NCI-H146 treated with DMSO at 0.1 percent for 48 hours (cell line): Measurements from ENCODE around the gene TRAPPC2.

Experiments
- DNase-seq: peaks from one replicate; lab custom pipeline; 2025; ENCODE audit not compliant: unreplicated experiment; lab: John Stamatoyannopoulos, UW

The TRAPPC2 gene

DNA sequence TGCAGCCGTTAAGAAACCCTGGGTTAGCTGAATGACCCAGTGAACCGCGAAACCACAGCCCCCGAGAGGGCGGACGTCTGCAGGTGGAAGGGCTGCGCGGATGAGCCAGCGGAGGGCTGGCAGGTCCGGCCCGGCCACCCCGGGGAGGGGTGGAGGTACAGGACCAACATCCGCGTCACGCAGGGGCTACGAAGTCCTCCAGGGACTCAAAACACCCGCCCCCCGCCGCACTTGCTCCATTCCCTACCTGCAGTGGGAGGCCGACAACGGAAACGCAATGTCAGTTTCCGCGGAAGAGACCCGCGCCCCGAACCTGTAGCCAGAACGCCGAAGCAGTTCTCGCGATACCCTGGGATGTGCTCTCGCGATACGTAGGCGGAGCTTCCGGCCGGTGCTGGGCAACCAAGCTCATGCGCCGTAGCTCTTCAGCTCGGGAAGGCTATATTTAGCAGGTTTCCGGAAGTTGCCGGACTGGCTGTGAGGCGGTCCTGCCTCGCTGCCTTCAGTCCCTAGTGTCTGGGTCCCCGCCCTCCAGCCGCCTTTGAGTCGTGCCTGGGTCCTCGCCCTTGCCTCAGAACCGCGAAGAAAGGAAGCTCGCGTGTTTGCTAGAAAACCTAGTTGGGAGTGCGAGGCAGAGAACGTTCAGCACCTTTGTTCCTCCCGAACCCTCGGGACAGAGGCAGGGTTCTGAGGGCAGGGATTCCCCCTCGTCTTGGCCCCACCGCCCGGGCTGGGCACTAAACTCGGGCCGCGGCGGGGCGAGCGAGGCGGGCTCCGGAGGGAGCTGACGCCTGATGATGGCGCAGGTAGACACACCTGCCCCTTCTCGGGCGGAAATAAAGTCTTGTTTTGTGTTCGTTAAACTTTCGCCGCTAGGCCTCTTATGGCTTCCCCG is at the start of gene TRAPPC2, which contains the start of gene OFD1:
Gene TRAPPC2, minus strand, starts transcription at position 343 of the 895 bp plus-strand sequence. CDS start 14,657 bp downstream, outside the sequence.
Gene OFD1, plus strand, starts transcription at position 471 of the 895 bp plus-strand sequence. Its CDS starts 324 bp downstream, at position 795.
- DNase-seq = peak; percentile 84

DNA sequence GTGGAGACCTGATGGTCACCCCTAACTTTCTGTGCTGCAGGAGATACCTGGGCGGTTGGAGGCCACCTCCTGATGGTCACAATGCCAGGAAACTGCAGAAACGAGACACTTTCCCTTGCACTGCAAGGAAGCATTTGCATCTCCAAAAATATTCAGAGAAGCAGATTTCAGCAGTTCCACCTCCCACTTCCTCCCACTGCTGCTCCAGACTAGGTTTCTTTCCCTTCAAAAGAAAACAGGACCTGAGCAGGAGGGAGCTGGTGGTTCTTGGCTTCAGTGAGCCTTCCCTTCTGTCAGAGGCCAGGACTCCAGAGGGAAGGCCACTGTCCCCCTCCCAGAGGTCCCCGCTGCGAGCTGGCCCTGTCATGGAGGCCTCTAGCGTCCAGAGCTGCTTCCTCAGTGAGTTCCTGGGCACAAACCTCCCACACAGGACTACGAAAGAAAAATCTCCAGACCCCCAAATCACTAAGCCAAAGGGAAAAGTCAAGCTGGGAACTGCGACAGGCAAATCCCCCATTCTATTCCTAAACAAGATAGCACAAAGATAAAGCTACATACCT is 46.5 kb upstream of the TRAPPC2 start:
- DNase-seq = no peak

DNA sequence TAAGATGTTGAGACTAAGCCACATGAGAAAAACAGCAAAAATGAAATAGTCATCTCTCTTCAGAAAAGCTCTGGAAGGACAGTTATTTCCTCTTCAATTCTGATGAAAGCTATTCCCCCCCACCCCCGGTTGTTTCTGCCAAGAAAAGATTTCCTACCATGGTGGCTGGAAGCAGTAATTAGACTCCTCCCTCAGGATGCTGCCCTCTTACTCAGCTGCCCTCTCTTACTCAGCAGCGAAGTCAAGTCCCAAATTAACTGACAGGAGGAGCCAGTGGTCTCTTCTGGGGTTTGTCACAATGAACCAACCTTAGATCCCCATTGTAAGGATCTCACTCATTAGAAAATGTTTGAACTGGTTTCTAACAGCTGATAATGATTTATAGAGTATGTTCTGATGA is 44.5 kb upstream of the TRAPPC2 start:
- DNase-seq = no peak

DNA sequence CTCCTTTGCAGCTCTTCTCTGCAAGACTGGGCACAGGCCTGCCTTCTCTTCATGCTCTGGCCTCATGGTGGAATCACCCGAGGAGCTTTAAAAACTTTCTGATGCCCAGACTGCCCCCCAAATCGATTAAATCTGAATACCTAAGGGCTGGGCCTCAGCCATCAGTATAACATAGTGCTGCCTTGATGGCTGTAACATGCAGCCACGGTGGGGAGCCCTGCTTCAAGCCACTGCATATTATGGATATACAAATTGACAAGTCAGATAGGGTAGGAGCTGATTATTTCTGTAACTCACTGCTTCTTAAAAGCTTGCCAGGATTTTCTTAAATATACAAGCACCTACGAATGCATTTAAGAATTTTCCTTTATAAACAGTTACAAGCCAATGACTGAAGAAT is 42.0 kb upstream of the TRAPPC2 start:
- DNase-seq = no peak

DNA sequence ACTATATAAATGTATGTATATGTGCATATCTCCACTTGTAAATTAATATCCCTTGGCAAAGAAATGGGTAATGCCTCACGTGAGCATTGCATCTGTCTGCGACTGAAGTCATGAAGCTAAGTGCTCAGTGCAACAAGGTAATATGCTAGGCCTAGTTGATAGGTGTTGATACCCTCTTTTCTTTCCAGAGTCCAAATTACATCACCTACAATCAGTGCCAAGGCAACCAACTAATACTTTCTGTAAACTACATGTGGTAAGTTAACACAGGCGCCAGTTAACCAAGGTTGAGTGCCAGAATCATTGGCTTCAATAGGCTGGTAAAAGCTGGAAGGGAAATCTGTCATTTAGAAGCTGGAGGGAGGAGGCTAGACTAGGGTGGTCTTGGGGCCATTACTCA is 41.4 kb upstream of the TRAPPC2 start:
- DNase-seq = no peak

DNA sequence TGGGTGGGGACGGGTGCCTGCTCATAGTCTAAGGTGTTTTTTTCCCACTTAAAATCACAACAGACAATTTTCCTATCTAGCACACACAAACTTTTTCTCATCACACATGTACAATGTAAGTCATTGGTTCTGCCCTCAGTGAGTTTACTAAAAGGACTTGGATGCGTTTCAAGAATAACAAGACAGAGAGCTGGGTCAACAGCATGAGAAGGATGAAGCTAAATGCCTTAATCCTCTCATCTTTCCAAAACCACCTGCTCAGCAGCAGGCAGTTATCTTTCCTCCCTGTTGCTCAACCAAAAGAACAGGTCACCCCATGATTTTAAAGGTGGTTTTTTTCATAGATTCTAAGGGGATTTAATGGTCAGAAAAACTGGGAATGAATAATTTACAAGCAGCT is 40.3 kb upstream of the TRAPPC2 start:
- DNase-seq = no peak

DNA sequence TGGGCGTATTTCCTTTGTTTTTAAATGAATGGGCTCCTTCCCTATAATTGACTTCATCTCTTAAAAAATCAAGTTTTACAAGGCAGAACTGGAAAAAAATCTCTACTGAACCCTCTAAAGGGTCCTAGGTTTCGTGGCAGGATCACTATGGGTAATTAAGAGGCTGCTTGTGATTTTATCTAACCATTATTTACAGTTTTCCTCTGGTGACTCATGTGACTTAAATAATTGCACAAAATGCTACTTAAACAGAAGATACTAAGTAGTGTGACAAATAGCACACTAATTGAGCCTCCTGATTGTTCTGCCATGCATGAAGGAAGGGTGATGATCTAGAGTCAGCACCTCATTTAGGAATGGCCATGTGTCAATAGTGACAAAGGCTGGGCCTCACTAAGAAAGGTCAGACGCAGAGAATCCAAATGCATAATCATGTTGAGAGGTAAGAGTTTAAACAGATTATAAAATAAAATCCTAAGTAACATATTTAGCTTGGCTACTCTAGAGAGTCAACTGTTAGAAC is 35.7 kb upstream of the TRAPPC2 start:
- DNase-seq = peak; percentile 69

DNA sequence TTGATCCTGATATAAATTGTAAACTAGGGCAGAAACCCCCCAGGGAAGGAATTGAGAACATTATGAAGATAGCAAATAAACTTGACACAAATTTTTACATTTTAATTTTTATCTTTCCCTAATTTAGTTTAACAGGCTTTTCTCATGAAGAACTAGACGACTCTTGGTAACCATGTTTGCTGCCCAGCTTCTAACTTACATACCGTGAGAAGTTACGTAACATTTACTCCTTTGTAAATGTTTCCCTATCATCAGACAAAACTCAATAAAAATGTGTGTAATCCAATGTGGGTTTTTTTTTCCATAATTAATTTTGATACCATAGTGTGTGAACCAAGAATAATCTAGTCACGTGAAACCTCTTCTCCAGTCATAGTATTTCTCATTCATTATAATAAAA is 34.5 kb upstream of the TRAPPC2 start:
- no peak for DNase-seq

DNA sequence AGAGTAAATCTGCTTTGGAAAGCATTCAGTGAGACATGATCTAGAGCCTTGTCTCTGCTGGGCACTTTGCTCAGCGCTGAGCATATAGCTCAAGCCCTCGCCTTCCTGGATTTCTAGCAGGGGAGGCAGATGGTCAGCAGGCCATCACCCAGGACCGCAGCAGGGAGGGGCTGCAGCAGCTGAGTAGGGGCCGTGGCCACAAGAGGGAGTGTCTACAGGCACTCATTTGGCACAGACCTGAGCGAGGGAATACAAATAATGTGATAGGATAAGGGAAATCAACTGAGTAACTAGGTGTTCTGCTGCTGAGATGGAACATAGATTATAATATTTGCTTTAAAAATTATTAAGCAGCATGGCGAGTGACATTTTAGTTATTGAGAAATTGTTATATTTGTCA is 30.3 kb upstream of the TRAPPC2 start:
- no peak for DNase-seq

DNA sequence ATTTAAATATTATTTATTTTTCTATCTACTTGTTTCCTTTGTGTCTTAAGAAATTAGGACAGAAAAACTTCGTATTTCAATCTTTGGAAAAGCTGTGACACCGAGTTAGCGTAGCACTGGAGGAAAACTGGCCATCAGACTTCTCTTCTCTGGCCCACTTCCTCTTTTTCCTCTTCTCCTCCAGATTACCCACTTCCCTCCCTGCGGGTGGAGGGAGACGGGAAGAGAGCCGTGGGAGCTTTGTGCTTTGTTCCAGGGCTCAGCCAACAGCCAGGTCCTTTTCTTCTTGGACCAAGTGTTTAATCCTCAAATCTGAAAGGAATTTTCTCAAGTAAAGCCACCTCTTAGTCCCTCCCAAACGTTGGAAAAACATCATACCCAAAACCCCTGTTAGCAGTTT is 29.9 kb upstream of the TRAPPC2 start:
- DNase-seq = no peak

DNA sequence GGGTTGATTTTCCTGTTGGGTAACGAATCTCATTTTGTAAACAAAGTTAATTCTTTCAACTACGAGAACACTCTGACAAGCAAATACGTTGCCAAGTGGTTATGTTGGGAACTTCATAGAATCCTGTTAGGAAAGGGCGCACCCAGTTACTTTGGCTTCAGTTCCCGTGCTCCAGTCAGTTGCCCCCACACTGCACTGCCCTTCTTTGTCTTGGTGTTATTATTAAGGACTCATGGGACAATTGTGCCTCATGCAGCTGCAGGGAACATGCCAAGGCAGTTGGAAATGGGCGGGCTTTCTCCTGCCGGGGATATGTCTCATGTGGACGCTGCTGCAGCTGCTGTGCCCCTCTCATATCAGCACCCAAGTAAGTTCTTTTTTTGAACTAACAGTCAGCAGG is 29.1 kb upstream of the TRAPPC2 start:
- no peak for DNase-seq

DNA sequence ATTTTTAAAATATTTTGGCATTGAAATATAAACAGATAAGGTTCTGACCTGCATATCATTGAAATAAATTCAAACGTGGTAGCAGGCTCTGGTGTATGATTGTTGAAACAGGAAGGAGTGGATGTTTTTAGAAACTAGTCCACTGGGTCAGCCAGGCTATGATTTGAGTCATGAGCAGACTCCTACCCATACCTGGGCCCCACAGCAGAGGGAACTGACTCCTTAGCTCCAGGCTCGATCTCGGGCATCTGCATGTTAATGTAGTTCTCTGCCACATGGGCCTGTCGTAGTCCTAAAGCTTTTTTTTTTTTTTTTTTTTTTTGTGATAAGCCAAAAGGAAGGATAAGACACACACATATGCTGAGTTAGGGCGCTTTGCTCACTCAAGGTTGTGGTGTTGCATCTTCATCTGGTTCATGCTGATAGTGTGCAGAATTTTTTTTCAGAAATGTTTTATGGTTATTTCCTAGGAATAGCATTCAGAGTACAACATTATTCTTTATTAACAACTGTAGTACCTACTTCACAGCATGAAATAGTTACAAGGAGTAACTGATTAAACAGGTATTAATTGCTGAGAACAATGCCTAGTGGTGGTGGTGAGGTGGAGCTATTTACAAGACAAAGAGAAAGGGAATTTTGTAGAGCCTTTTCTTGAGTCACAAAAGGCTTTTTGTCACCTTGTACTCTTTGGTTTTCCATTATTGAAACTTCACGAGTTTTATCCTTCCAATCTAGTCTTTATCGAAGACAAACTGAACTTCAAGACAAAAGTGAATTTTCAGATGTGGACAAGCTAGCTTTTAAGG is 27.4 kb upstream of the TRAPPC2 start:
- DNase-seq = no peak

DNA sequence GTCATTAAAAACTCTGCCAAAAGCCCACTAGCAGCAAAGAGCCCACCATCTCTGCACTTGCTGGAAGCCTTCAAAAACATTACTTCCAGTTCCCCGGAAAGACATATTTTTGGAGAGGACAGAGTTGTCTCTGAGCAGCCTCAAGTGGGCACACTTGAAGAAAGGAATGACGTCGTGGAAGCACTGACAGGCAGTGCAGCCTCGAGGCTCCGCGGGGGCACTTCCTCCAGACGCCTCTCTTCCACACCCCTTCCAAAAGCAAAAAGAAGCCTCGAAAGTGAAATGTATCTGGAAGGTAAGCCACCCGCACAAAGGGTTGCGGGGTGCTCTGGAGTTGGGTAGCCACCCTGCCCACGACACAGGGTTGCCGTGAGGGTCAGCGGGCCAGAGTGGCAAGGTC is 26.0 kb upstream of the TRAPPC2 start:
- no peak for DNase-seq

DNA sequence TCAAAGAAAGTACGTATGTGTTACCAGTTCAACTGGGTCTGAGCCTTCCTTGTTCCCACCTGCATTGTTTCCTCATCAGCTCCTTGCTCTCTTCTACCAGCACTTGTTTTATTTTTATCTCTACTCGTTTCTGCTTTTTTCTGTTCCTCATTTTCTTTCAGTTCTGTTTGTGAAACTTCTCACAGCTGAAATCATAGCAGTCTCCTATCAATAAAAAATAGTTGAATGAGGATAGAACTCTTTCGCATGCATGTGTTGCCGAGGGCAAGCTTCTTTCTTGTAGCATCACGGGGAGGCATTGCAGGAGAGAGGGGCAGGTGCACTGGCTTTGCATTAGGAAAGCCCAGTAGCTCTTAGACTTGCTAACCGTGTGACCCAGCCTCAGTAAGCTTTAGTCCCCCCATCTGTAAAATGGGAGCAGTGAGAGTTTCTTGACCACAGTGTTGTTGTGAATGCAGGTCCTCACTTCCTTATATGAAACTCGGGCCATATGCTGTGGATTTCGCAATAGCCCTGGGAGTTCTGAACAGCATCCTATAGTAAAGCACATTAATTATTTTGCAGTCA is 24.8 kb upstream of the TRAPPC2 start:
- DNase-seq = no peak

DNA sequence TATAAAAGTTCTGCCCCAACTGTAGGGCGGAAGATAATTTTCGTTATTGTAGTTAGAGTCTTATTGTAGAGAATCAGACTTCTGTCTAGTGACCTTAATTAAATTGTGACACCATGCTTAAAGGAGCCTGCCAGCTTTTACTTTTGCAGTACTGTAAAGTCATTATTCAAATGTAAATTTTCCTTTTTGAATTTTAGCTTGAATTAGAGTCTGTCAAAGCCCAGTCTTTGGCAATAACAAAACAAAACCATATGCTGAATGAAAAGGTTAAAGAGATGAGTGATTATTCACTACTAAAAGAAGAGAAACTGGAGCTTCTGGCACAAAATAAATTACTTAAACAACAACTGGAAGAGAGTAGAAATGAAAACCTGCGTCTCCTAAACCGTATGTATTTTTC is 22.0 kb upstream of the TRAPPC2 start:
- no peak for DNase-seq

DNA sequence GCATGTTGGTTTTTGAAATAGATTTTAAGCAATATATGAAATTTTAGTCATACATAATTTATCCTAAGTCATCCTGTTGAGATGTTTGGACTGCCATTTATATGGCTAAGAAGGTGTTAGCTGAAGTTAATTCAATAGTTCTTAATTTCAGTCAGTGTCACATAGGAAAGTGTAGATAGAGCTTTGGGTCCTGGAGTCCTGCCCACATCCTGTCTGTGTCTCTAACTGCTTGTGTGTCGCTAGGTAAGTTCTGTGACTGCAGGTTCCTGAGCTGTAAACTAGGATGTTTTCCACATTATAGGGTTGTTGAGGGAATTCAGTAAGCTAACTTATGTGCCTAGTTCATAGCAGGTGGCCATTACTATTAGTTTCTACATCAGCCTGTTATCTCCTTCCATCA is 20.8 kb upstream of the TRAPPC2 start:
- no peak for DNase-seq

DNA sequence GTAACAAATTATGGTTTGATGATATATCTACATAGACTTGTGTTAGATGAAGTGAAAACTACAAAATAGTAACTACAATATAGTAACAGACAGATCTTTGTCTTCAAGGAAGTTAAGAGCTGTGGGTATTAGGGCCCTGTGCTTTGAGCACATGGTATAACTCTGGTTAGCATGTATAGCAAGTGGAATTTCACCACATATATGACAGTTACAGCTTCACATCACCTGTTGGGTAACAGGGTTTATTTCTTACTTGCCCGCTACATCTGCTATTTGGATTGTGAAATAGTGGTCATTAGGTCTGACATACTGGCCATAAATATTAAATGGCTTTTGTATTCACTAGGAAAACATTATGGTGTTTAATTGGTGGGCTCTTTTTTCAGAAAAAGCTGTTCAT is 20.3 kb upstream of the TRAPPC2 start:
- no peak for DNase-seq

DNA sequence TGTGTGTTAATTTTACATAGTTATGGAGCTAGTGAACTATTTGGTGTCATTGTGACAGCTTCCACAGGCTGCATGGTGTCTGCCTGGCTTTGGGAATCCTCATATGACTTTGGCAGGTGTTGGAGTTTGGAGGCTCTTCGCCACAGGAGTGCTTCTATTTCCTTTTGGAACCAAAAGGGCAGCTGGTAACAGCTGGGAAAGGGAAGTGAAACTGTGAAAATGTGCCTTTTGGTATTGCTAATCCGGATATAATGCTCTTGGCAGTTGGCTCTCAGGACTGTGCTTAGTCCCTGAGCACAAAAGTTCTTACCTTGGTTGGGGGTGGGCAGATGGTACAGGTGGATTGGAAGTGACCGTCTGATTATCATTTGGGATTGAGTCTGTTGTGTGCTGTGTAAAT is 18.2 kb upstream of the TRAPPC2 start:
- no peak for DNase-seq

DNA sequence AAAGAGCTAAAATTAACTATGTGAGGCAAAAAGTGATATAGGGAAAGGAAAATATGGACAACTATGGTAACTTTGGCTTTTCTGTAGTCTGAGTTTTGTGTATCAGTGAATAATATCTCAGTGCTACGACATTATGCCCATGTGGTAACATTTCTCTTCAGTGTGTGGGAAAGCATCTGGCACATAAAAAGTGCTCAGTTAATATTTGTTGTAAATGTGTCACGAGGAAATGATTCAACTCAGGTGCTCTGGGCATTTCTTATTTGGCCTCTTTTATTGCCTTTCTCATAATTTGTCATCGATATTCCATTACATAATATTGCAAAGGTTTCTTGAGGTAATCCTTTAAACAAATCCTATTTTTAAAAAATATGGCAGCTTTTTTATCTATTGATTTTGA is 17.7 kb upstream of the TRAPPC2 start:
- DNase-seq = no peak

DNA sequence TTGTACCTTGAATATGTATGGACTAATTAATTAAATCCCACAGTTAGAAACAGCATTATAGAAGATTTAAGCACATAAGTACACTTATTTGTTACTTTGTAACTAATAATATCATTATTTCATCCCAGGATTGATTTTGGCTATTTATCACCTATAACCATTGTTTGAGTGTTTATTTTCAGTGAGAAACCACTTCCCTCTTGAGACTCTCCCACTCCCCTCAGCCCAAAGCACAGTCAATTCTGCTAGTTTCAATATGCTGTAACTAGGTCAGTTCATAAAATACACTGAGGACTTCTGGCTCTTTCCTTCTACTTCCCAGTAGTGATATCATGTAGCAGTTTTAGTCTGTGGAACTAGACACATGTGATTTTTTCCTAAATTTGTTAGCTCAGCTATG is 16.4 kb upstream of the TRAPPC2 start:
- no peak for DNase-seq

DNA sequence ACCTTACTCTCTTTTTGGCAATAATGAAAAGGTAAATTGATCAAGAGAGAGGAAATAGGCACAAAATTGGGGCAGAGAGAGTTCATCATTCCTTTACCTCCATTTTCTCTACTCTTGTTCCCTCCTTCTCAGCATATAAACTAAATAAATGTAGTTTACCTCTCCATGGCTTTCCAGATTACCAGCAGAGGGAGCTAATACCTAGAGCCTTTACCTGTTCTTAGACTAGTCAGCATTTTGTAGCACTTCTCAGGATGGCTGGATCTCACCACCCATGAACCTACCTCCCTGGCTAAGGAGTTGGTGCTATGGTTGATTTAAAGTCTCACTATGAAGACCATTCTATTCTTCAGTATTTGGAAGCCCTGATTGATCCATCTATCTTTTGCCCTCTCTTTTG is 15.8 kb upstream of the TRAPPC2 start:
- DNase-seq = peak; percentile 57
